ENCODE results near the gene NSD2.

The NSD2 gene

DNA sequence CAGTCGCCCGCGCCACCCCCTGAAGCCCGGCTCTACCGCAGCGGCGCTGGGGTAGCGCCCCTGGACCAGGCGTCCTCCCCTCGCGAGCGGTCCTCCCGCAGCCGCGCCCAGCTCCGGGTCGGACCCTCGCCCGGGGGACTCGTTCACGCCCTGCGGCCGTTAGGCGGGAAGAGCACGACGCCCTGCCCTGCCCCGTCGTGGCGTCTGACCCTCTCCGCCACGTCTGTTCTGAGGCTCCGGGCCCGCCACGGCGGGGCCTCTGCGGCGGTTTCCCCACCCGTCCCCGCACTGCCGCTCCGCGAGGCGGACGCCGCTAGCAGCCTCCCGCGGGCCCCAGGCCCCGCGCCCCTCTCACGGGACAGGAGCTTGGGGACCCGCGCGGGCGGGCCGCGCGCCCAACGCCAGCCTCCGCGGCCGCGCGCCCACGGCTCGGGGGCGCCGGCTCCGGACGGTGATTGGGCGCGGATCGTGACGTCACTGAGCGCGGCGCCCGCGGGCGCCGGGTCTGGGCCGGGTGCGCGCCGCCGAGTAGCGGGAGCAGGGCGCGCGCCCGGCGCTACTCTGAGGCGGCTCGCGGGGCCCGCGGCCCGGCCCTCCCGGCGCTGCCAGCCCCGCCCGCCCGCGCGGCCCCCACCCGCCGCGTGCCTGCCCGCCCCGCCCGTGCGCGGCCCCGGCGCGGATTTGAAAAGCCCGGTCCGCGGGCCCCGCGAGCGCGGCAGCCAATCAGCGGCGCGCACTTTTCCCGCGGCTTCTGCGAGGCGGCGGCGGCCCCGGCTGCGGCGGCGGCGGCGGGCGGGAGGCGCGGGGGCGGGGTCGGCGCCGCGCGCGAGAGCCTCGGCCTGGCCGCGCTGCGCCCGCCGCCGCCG is at the start of gene NSD2:
TSS of gene NSD2 (plus strand) at position 816 of the 866 bp plus-strand sequence. CDS start 29,262 bp downstream, outside the sequence.
- Histone ChIP-seq H3K4me3 (peak within 1 kb of the TSS; percentile 97), H3K27ac (peak within 1 kb of the TSS; percentile 95 to 96)
- peak; percentile 89 for DNase-seq (ENCODE audit: low spot score)
- TF ChIP-seq CTCF (IDR thresholded peaks at IDR 0.05) = no peak

- Histone ChIP-seq H3K27ac (no peak overlapping the region), H3K4me3 (no peak overlapping the region)
- no peak for DNase-seq (ENCODE audit: low spot score)
- TF ChIP-seq CTCF (IDR thresholded peaks at IDR 0.05) = no peak
These were observed 49.3 kb upstream of the NSD2 start for GRCh38 chr4:1821679-1822567.

DNA sequence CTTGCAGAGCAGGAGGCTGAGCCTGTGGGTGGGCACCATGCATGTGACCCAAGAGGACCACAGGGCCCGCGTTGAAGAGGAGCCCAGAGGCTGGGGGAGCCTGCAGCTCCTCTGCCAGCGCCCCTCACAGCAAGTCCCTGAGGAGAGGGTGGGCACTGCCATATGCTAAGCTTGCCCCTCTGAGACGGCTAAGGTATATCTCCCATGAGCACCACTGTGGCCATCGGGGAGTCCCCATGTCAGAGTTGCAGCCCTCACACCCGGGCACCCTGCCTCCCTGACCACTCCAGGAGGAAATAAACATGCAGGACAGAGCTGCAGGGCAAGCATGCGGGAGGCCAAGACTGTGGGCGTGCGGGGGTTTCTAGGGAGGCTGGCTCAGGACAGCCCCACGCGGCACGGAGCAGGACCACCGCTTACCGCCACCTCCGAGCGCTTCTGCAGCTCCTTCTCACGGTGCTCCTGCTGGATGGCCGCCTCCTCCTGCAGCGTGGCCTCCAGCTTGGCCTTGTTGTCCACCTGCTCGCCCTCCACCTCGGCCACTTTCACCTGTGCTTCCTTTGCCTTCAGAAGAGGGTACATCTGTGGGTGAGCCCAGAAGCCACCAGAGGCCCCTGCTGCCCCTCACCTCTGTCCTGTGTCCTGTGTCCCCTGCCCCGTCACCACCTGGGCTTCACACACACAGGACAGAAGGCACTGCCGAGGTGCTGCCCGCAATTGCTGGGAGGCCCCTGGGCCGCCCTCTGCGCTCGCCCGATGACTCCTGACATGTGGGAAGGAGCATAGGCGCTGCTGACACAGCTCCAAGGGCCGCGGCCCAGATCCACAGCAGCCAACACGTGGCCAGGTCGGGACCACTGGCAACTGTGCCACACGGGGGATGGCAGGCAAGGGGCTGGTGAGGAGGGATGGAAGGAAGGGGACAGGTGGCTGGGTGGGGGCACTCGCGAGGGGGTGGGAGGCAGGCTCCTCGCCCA is 48.3 kb upstream of the NSD2 start:
- no peak for TF ChIP-seq CTCF (IDR thresholded peaks at IDR 0.05)
- Histone ChIP-seq H3K27ac (no peak overlapping the region), H3K4me3 (no peak overlapping the region)
- no peak for DNase-seq (ENCODE audit: low spot score)

GRCh38 chr4:1823545-1823932 is 47.7 kb upstream of the NSD2 start:
- no peak for TF ChIP-seq CTCF (IDR thresholded peaks at IDR 0.05)
- no peak for DNase-seq (ENCODE audit: low spot score)
- H3K27ac ChIP-seq = no peak overlapping the region

GRCh38 chr4:1824746-1825145 is 46.4 kb upstream of the NSD2 start:
- DNase-seq (ENCODE audit: low spot score) = no peak

More at GRCh38 chr4:1823545-1823932, 47.7 kb upstream of the NSD2 start:
- H3K4me3 ChIP-seq = no peak overlapping the region

More at GRCh38 chr4:1824746-1825145, 46.4 kb upstream of the NSD2 start:
- no peak for TF ChIP-seq CTCF (IDR thresholded peaks at IDR 0.05)
- no peak overlapping the region for H3K27ac ChIP-seq
- no peak overlapping the region for H3K4me3 ChIP-seq

Data from coronary artery (tissue), 2 donors.